ENCODE data around the gene DFFA.
"Not testable (repeated sequence)": the region's sequence is repeated elsewhere in the genome, so short reads cannot be mapped to it uniquely, and the experiment has no call there.

DFFA gene

GRCh38 chr1:10459184-10459583, 13.1 kb downstream of the DFFA start:
- DNase-seq (ENCODE audit: low read depth in 2 of 2), result no peak

DNA sequence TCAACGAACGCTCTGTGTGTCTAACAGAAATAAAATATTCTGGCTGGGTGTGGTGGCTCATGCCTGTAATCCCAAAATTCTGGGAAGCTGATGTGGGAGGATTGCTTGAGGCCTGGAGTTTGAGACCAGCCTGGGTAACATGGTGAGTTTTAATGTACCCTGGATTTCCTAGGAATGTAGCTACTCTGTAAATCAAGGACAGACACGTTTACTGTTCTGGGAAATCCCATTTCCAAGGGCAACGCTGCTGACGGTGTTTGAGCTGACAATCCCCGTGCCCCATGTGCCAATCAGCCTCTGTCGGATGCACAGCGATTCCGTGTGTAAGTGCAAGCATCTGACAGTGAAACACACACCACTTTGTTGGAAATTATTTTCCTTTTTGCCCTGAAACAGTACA, 14.5 kb downstream of the DFFA start:
- DNase-seq (ENCODE audit: low read depth in 2 of 2), result no peak

DNA sequence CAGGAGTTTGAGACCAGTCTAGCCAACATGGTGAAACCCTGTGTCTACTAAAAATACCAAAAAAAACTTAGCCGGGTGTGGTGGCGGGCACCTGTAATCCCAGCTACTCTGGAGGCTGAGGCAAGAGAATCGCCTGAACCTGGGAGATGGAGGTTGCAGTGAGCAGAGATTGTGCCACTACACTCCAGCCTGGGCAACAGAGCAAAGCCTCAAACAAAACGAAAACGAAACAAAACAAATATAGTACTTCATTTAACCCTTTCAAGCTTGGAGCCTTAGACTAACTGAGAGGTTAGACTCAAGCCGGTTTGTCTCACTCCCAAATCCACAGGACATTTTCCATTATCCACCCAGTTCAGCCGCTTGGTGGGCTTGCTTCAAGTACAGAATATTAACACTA, 14.9 kb downstream of the DFFA start:
- not testable (repeated sequence) for DNase-seq (ENCODE audit: low read depth in 2 of 2)

DNA sequence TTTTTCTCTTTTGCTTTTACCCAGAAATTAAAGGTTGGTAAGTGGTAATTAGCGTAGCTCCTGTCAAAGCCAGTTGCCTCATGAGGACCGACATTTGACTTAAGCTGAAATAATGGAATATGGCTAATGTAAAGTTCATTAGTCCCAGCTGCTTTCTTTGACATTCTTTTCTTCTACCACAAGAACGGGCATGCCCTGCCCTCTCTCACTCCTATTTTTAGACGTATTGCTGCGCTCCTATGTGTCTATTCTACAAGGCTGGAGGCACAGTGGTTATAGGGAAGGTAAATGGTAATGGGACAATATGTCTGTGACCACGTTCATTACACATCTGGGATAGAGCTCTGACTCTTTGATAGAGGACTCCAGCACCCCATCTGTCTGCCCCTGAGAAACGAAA, 15.7 kb downstream of the DFFA start:
- DNase-seq (ENCODE audit: low read depth in 2 of 2), result no peak

GRCh38 chr1:10456048-10456447, 16.3 kb downstream of the DFFA start:
- no peak for DNase-seq (ENCODE audit: low read depth in 2 of 2)

DNA sequence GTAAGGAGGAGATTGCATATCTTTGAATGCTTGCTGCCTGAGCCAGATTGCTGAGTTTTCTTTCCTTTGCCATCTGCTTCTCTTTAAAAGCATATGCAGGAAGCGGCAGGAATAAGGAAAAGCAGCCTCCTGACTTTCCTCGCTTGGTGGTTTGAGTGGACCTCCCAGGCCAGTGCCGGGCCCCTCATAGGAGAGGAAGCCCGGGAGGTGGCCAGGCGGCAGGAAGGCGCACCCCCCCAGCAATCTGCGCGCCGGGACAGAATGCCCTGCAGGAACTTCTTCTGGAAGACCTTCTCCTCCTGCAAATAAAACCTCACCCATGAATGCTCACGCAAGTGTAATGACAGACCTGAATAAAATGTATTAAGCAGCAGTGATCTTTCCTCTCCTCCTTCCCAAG, 21.0 kb downstream of the DFFA start:
- no peak for DNase-seq (ENCODE audit: low read depth in 2 of 2)

GRCh38 chr1:10450836-10451235, 21.5 kb downstream of the DFFA start:
- DNase-seq (ENCODE audit: low read depth in 2 of 2), result no peak

- DNase-seq (ENCODE audit: low read depth in 2 of 2), result no peak
These were observed 22.0 kb downstream of the DFFA start for GRCh38 chr1:10450156-10450814.

DNA sequence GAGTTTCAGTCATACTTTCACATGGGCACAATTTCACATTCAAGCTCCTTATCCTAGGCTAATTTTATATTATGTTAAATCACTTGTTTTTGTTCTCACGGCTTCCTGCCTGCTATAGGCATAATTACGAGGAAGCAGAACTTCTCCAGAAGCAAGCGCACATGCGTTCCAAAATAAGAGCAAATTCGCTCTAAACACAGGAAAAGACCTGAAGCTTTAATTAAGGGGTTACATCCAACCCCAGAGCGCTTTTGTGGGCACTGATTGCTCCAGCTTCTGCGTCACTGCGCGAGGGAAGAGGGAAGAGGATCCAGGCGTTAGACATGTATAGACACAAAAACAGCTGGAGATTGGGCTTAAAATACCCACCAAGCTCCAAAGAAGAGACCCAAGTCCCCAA, 22.6 kb downstream of the DFFA start, which contains the start of gene CORT:
Gene CORT, plus strand, starts transcription at position 281 of the 400 bp plus-strand sequence. CDS start 193 bp downstream, outside the sequence.
- DNase-seq (ENCODE audit: low read depth in 2 of 2), result no peak

- no peak for DNase-seq (ENCODE audit: low read depth in 2 of 2)
These were observed 25.4 kb downstream of the DFFA start for GRCh38 chr1:10446790-10447422.

- DNase-seq (ENCODE audit: low read depth in 2 of 2), result no peak
These were observed 27.4 kb downstream of the DFFA start for GRCh38 chr1:10444795-10445397.

GRCh38 chr1:10444248-10444647, 28.1 kb downstream of the DFFA start:
- DNase-seq (ENCODE audit: low read depth in 2 of 2), result no peak

DNA sequence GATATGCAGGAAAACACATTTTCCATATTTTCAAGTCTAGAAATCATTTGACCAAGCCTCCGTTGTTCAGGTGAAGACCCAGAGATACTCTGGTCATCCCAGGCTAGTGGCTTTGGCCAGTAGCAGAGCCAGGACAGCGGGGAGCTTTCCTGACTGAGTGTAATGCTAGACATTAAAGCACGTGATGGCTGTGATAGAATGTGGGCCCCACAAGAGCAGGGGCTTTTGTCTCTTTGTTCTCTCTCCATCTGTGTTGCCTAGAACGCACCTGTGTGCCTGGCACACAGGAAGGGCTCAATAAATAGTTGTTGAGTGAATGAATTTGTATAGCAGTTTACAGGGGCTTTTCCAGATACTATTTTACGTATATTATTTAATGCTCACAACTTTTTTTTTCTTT, 31.5 kb downstream of the DFFA start:
- DNase-seq (ENCODE audit: low read depth in 2 of 2), result no peak

DNA sequence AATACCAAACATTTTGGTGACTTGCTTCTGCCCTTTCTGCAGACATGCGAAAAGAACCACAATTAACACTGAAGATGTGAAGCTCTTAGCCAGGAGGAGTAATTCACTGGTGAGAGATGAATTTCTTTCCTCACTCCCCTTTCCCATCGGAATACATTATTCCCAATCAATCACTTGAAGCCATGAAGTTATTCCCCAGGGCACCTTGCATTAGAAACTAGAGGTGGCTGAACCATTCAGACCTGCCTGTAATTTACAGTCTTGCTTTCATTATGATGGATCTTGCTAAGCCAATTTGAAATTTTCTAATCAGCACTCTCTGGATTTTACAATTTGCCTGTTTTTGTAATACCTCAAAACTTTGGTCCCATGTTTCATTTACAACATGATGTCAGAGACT, 32.0 kb downstream of the DFFA start:
- DNase-seq (ENCODE audit: low read depth in 2 of 2), result no peak

- DNase-seq (ENCODE audit: low read depth in 2 of 2), result no peak
These were observed 33.6 kb downstream of the DFFA start for GRCh38 chr1:10438677-10439163.

GRCh38 chr1:10437052-10437451, 35.3 kb downstream of the DFFA start:
- no peak for DNase-seq (ENCODE audit: low read depth in 2 of 2)

DNA sequence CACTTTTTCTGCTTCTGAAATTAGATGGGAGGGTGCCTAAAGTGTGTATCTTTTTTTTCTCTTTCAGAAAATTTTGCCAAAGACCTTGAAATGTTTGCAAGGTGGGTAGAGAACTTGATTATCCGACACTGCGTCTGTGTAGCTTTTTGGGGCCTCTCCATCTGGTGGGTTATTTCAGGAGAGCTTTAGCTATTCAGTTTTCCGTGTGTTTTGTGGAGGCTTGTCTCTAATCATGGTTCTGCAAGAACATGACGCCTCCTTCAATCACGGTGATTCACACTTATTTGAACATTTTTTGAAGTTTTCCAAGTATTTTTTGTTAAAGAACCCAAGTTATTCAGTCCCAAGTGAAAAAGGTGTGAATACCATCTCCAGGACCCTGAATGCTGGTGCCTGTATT, 37.7 kb downstream of the DFFA start:
- no peak for DNase-seq (ENCODE audit: low read depth in 2 of 2)

- no peak for DNase-seq (ENCODE audit: low read depth in 2 of 2)
These were observed 38.5 kb downstream of the DFFA start for GRCh38 chr1:10433790-10434189.

DNA sequence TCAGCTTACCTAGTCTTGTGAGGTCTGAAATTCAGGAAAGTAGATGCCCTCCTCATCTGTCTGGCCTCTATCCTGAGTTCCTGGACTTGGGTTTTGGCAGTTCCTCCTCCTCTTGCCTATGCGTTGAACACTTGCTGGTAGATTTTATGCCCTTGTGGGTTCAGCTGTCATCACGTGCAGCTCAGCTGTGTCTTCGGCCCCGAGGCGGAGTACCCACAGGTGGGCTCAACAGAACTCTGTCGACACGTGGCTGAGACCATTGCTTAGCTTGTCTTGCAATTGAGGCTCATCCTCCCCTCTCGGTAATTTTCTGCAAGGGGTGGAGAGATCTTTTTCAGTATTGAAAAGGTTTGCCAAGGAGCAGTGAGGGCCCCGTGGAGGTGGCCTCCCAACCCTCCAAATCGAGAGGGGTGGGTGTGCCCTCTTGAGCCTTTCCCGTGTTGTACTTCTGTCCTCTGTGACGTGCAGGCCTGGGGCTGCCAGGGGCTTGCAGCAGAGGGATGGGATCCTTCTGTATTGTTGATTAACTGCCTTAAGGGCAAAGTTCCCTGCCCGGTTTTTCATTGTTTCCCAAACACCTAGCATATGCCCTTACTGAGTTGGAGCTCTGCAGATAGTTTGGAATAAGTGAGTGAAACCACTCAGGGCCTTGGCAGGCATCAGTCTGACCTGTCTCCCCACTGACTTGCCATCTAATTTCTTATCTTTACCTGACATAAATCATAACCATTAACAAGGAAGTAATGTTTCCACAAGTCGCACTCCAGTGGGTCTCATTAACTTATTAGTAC, 39.2 kb downstream of the DFFA start:
- DNase-seq (ENCODE audit: low read depth in 2 of 2), result no peak

DNA sequence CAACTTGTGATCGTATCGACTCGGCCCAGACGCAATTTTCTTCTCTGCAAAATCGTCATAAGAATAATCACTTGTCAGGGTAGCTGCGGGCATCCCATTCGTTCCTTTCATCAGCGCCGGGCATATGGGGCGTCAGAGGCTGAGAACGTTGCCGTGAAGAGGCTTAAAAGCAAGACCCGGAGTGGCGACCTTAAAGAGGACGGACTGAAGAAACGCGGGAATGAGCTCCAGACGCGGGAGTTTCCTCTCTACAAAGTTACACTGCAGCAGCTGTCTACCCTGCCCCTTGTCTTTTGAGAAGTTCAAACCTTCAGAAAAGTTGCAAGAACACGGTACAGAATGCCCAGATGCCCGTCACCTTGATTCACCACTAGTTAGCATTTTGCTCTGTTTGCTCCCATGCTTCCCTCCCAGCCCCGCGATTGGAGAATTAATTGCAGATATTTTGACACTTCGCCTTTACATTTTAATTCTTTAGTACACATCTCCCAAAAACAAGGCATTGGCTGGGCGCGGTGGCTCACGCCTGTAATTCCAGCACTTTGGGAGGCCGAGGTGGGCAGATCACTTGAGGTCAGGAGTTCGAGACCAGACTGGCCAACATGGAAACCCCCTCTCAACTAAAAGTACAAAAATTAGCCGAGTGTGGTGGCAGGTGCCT, 41.1 kb downstream of the DFFA start:
- no peak for DNase-seq (ENCODE audit: low read depth in 2 of 2)

DNA sequence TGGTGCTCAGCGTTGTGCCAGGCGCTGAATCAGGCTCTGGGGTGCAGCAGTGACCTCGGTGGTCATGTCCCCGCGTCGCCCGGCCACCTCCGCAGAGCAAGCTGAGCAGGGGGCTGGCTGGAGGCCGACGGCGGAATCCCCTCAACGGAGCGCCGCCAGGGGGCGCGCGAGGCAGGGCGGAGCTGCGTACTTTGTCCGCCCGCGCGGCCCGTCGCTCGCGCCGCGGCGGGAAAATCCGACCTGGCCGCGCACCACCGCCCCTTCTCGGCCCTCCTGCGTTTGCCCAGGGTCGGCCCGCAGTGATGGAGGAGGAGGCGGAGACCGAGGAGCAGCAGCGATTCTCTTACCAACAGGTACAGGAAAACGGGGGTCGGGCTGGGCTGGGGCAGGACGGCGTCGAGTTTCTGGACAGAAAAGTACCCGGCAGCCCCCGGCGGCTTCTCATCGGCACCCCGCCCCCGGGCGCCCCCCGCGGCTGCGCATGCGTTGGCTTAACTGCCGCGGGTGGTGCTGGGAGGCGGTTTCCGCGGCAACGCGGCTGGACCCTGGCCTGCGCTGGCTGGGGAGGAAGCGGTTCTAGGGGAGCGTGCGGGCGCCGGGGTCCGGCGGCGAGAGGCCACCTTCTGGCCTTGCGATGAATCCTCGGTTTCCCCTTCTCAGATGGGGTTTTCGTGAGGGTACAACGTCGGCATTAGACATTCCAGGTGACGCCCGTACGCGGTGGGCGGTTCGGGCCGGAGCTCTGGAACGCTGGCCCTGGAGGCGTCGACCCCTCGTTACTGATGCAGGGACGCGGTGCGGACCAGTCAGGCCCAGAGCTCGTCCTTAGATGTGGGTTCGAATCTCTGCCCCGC, 41.9 kb downstream of the DFFA start, which contains the start of gene CENPS:
Gene CENPS, plus strand, starts transcription at position 218 of the 854 bp plus-strand sequence. Its CDS starts 85 bp downstream, at position 303.
- DNase-seq (ENCODE audit: low read depth in 2 of 2), result peak; percentile 85 to 87

Measured in stimulated activated CD8-positive, alpha-beta memory T cell treated with anti-CD3 and anti-CD28 coated beads, Interleukin-2, amount 100 ng/mL, for 1 hour (primary cell).